ENCODE data around the gene ZC3H13. TPM values are rescaled to one million over a fixed set of nuclear protein-coding genes. Genes with fewer than 3 reads are reported as not detected.

Gene ZC3H13
- total RNA-seq, 1 donor from 2014 or later, result 44.9 TPM

- no peak overlapping the region for H3K4me3 Mint-ChIP-seq (ENCODE audit: unreplicated experiment)
- H3K9me3 Mint-ChIP-seq (ENCODE audit: unreplicated experiment), result no peaks in the 10 kb centered on the region
- no peaks in the 10 kb centered on the region for H3K36me3 Mint-ChIP-seq (ENCODE audit: low read depth, unreplicated experiment)
- no peak for DNase-seq (ENCODE audit: low spot score)
- H3K27ac Mint-ChIP-seq (ENCODE audit: unreplicated experiment), result no peak overlapping the region
- H3K4me1 Mint-ChIP-seq (ENCODE audit: unreplicated experiment), result no peaks in the 10 kb centered on the region
- H3K27me3 Mint-ChIP-seq (ENCODE audit: unreplicated experiment), result peaks cover 2% of the 10 kb centered on the region
- no peak for TF ChIP-seq CTCF (IDR thresholded peaks at IDR 0.05; ENCODE audit: unreplicated experiment)
Observed at GRCh38 chr13:45949161-45949560, 103.4 kb downstream of the ZC3H13 start.

- H3K4me1 Mint-ChIP-seq (ENCODE audit: unreplicated experiment), result peaks cover 2% of the 10 kb centered on the region
- TF ChIP-seq CTCF (IDR thresholded peaks at IDR 0.05; ENCODE audit: unreplicated experiment), result no peak
- H3K9me3 Mint-ChIP-seq (ENCODE audit: unreplicated experiment), result no peaks in the 10 kb centered on the region
- no peak overlapping the region for H3K4me3 Mint-ChIP-seq (ENCODE audit: unreplicated experiment)
- H3K36me3 Mint-ChIP-seq (ENCODE audit: low read depth, unreplicated experiment), result no peaks in the 10 kb centered on the region
- H3K27me3 Mint-ChIP-seq (ENCODE audit: unreplicated experiment), result peaks cover 4% of the 10 kb centered on the region
- no peak overlapping the region for H3K27ac Mint-ChIP-seq (ENCODE audit: unreplicated experiment)
- no peak for DNase-seq (ENCODE audit: low spot score)
Observed at GRCh38 chr13:45943965-45944364, 108.6 kb downstream of the ZC3H13 start.

GRCh38 chr13:45943120-45943519, 109.4 kb downstream of the ZC3H13 start:
- no peaks in the 10 kb centered on the region for H3K36me3 Mint-ChIP-seq (ENCODE audit: low read depth, unreplicated experiment)
- H3K27me3 Mint-ChIP-seq (ENCODE audit: unreplicated experiment), result peaks cover 4% of the 10 kb centered on the region
- H3K9me3 Mint-ChIP-seq (ENCODE audit: unreplicated experiment), result no peaks in the 10 kb centered on the region
- H3K4me3 Mint-ChIP-seq (ENCODE audit: unreplicated experiment), result no peak overlapping the region
- no peak for DNase-seq (ENCODE audit: low spot score)
- H3K27ac Mint-ChIP-seq (ENCODE audit: unreplicated experiment), result no peak overlapping the region
- no peak for TF ChIP-seq CTCF (IDR thresholded peaks at IDR 0.05; ENCODE audit: unreplicated experiment)
- H3K4me1 Mint-ChIP-seq (ENCODE audit: unreplicated experiment), result peaks cover 2% of the 10 kb centered on the region

- H3K27me3 Mint-ChIP-seq (ENCODE audit: unreplicated experiment), result peaks cover 4% of the 10 kb centered on the region
- H3K9me3 Mint-ChIP-seq (ENCODE audit: unreplicated experiment), result no peaks in the 10 kb centered on the region
- no peak overlapping the region for H3K27ac Mint-ChIP-seq (ENCODE audit: unreplicated experiment)
- H3K4me1 Mint-ChIP-seq (ENCODE audit: unreplicated experiment), result peaks cover 2% of the 10 kb centered on the region
- no peak for DNase-seq (ENCODE audit: low spot score)
- no peak overlapping the region for H3K4me3 Mint-ChIP-seq (ENCODE audit: unreplicated experiment)
- no peaks in the 10 kb centered on the region for H3K36me3 Mint-ChIP-seq (ENCODE audit: low read depth, unreplicated experiment)
- TF ChIP-seq CTCF (IDR thresholded peaks at IDR 0.05; ENCODE audit: unreplicated experiment), result no peak
Observed at GRCh38 chr13:45941261-45941660, 111.3 kb downstream of the ZC3H13 start.

- DNase-seq (ENCODE audit: low spot score), result no peak
- Mint-ChIP-seq H3K4me1 (ENCODE audit: unreplicated experiment) (peaks cover 3% of the 10 kb centered on the region), H3K27me3 (ENCODE audit: unreplicated experiment) (peaks cover 4% of the 10 kb centered on the region), H3K36me3 (ENCODE audit: low read depth, unreplicated experiment) (no peaks in the 10 kb centered on the region), H3K27ac (ENCODE audit: unreplicated experiment) (no peak overlapping the region), H3K9me3 (ENCODE audit: unreplicated experiment) (no peaks in the 10 kb centered on the region), H3K4me3 (ENCODE audit: unreplicated experiment) (no peak overlapping the region)
- no peak for TF ChIP-seq CTCF (IDR thresholded peaks at IDR 0.05; ENCODE audit: unreplicated experiment)
Observed at GRCh38 chr13:45940061-45940460, 112.5 kb downstream of the ZC3H13 start.
